ENCODE results near the gene VTI1A. TPM values are rescaled to one million over a fixed set of nuclear protein-coding genes. Genes with fewer than 3 reads are reported as not detected.

VTI1A gene
- total RNA-seq, 1 experiment from 2014 or later: 22.0 TPM

- no peak overlapping the region for H2BK20ac ChIP-seq (ENCODE audit: low read depth, low read length, poor library complexity, severe bottlenecking)
- H2BK5ac ChIP-seq (ENCODE audit: insufficient read length, low read length): no peak overlapping the region
- H3K4me1 ChIP-seq (ENCODE audit: insufficient read depth, low read length): peaks cover 4% of the 10 kb centered on the region; the same call in 1 of the 2 replicates
- Mint-ChIP-seq H3K27me3 (ENCODE audit: low read depth) (no peaks in the 10 kb centered on the region), H3K36me3 (ENCODE audit: insufficient read depth in 1 of 3, low read depth in 3 of 3) (no peaks in the 10 kb centered on the region), H3K4me1 (peaks cover 10 to 15% of the 10 kb centered on the region in 2 experiments), H3K27ac (no peak overlapping the region), H3K9me3 (no peaks in the 10 kb centered on the region), H3K4me3 (no peak overlapping the region)
- no peak overlapping the region for H4K91ac ChIP-seq (ENCODE audit: insufficient read length, low read depth, low read length)
- H2BK12ac ChIP-seq (ENCODE audit: insufficient read length, low read depth, low read length): no peak overlapping the region
- H3K56ac ChIP-seq (ENCODE audit: insufficient read length, low read depth, low read length): no peak overlapping the region
- no peak overlapping the region for H3K4me2 ChIP-seq (ENCODE audit: insufficient read depth, insufficient read length, low read length)
- no peaks in the 10 kb centered on the region for H4K20me1 ChIP-seq (ENCODE audit: control insufficient read depth, insufficient read depth, insufficient read length)
- H3K27me3 ChIP-seq (ENCODE audit: insufficient read depth, low read length): no peaks in the 10 kb centered on the region
- H3K14ac ChIP-seq (ENCODE audit: insufficient read depth, low read length): no peak overlapping the region
- WGBS (ENCODE audit: extremely low coverage, insufficient read length, low lambda C conversion rate): no CpG with 5 or more reads among the region's 12 CpGs
- H2BK120ac ChIP-seq (ENCODE audit: low read depth, low read length, poor library complexity, severe bottlenecking): no peak overlapping the region
- H4K8ac ChIP-seq (replicated peaks; ENCODE audit: insufficient read length, low read depth, low read length): no peak overlapping the region
- no peak overlapping the region for H3K4ac ChIP-seq (ENCODE audit: low read depth, low read length)
- H4K5ac ChIP-seq (ENCODE audit: insufficient read length, low read depth, low read length): no peak overlapping the region
- H3K9ac ChIP-seq (ENCODE audit: extremely low read depth, insufficient read length, low read length): no peak overlapping the region
- H2AK5ac ChIP-seq (ENCODE audit: insufficient read length, low read length): no peak overlapping the region
- no peaks in the 10 kb centered on the region for H3K79me2 ChIP-seq (ENCODE audit: insufficient read depth, low read length)
- H3K18ac ChIP-seq (ENCODE audit: insufficient read length, low read depth, low read length): no peak overlapping the region
- no peak overlapping the region for H2BK15ac ChIP-seq (ENCODE audit: low read depth, low read length)
- H3K79me1 ChIP-seq (ENCODE audit: insufficient read depth, low read depth, low read length, poor library complexity, severe bottlenecking): no peaks in the 10 kb centered on the region
- no peak overlapping the region for H3T11ph ChIP-seq (ENCODE audit: low read length)
- no peak for DNase-seq
- no peak overlapping the region for H3K23ac ChIP-seq (ENCODE audit: insufficient read length, low read depth, low read length)
- no peaks in the 10 kb centered on the region for H3K23me2 ChIP-seq (ENCODE audit: insufficient read length, low read depth, low read length, poor library complexity, severe bottlenecking)
- H2AFZ ChIP-seq (ENCODE audit: low read length): no peak overlapping the region
- TF ChIP-seq CTCF (conservative IDR thresholded peaks at IDR 0.05): no peak
- H3K9me3 ChIP-seq (ENCODE audit: control insufficient read depth, low read depth, low read length): no peaks in the 10 kb centered on the region
- no peak overlapping the region for H3K27ac ChIP-seq (ENCODE audit: insufficient read length, low read depth, low read length)
Observed at GRCh38 chr10:112744181-112745096, 297.4 kb downstream of the VTI1A start.

Data from H9 (cell line).